Measurements from ENCODE around the gene CACNA1G.
A peak's percentile ranks its signal among the peaks of the same experiment; 100 is the strongest.

CACNA1G gene

GRCh38 chr17:50642071-50642721 lies 81.7 kb downstream of the CACNA1G start:
- TF ChIP-seq CTCF (IDR thresholded peaks at IDR 0.05; ENCODE audit: low read depth, low read length) = no peak
- no peak for DNase-seq
- H3K9me3 ChIP-seq (ENCODE audit: severe bottlenecking) = no peaks in the 10 kb centered on the region
- H3K27me3 ChIP-seq (ENCODE audit: insufficient read depth, low read depth, severe bottlenecking) = no peaks in the 10 kb centered on the region
- no peaks in the 10 kb centered on the region for H3K36me3 ChIP-seq
- H3K27ac ChIP-seq = peak overlapping the region; percentile 69; the same call in 1 of the 2 replicates
- no peak overlapping the region for H3K4me3 ChIP-seq (ENCODE audit: low read depth, low read length)

- TF ChIP-seq CTCF (IDR thresholded peaks at IDR 0.05; ENCODE audit: low read depth, low read length) = no peak
- no peak overlapping the region for H3K27ac ChIP-seq
Measured at GRCh38 chr17:50642722-50643656, 82.5 kb downstream of the CACNA1G start.

GRCh38 chr17:50645748-50646682 lies 85.5 kb downstream of the CACNA1G start:
- Histone ChIP-seq H3K27ac (peak overlapping the region; percentile 56), H3K36me3 (no peaks in the 10 kb centered on the region), H3K27me3 (ENCODE audit: insufficient read depth, low read depth, severe bottlenecking) (no peaks in the 10 kb centered on the region), H3K9me3 (ENCODE audit: severe bottlenecking) (peaks cover 5% of the 10 kb centered on the region), H3K4me3 (ENCODE audit: low read depth, low read length) (no peak overlapping the region)
- no peak for DNase-seq
- TF ChIP-seq CTCF (IDR thresholded peaks at IDR 0.05; ENCODE audit: low read depth, low read length) = no peak

More at GRCh38 chr17:50642722-50643656, 82.5 kb downstream of the CACNA1G start:
- H3K4me3 ChIP-seq (ENCODE audit: low read depth, low read length) = no peak overlapping the region
- no peaks in the 10 kb centered on the region for H3K36me3 ChIP-seq
- no peaks in the 10 kb centered on the region for H3K27me3 ChIP-seq (ENCODE audit: insufficient read depth, low read depth, severe bottlenecking)
- no peak for DNase-seq
- H3K9me3 ChIP-seq (ENCODE audit: severe bottlenecking) = peaks cover under 1% of the 10 kb centered on the region

GRCh38 chr17:50647187-50647586 lies 86.7 kb downstream of the CACNA1G start:
- DNase-seq = peak; percentile 76
- peaks cover 5% of the 10 kb centered on the region for H3K9me3 ChIP-seq (ENCODE audit: severe bottlenecking)
- no peak overlapping the region for H3K4me3 ChIP-seq (ENCODE audit: low read depth, low read length)
- H3K27me3 ChIP-seq (ENCODE audit: insufficient read depth, low read depth, severe bottlenecking) = no peaks in the 10 kb centered on the region
- no peak for TF ChIP-seq CTCF (IDR thresholded peaks at IDR 0.05; ENCODE audit: low read depth, low read length)
- H3K27ac ChIP-seq = peak overlapping the region; percentile 56
- H3K36me3 ChIP-seq = no peaks in the 10 kb centered on the region

- TF ChIP-seq CTCF (IDR thresholded peaks at IDR 0.05; ENCODE audit: low read depth, low read length) = no peak
- no peaks in the 10 kb centered on the region for H3K27me3 ChIP-seq (ENCODE audit: insufficient read depth, low read depth, severe bottlenecking)
- no peak overlapping the region for H3K4me3 ChIP-seq (ENCODE audit: low read depth, low read length)
- peaks cover 11% of the 10 kb centered on the region for H3K9me3 ChIP-seq (ENCODE audit: severe bottlenecking)
- H3K36me3 ChIP-seq = no peaks in the 10 kb centered on the region
- DNase-seq = no peak
- H3K27ac ChIP-seq = no peak overlapping the region
Measured at GRCh38 chr17:50649042-50649908, 88.8 kb downstream of the CACNA1G start.
